Measurements from ENCODE around the gene SLAMF7.
"Not testable (repeated sequence)": the region's sequence is repeated elsewhere in the genome, so short reads cannot be mapped to it uniquely, and the experiment has no call there.

Gene SLAMF7

GRCh38 chr1:160778976-160779375 is 39.9 kb downstream of the SLAMF7 start:
- DNase-seq: no peak

GRCh38 chr1:160779626-160780397 is 40.8 kb downstream of the SLAMF7 start:
- peak; percentile 47 for DNase-seq

GRCh38 chr1:160780398-160780755 is 41.3 kb downstream of the SLAMF7 start:
- no peak for DNase-seq

GRCh38 chr1:160781186-160781766 is 42.2 kb downstream of the SLAMF7 start:
- DNase-seq: no peak

- DNase-seq: peak; percentile 46
Measured at GRCh38 chr1:160781914-160782689, 43.1 kb downstream of the SLAMF7 start.

GRCh38 chr1:160782988-160783765 is 44.1 kb downstream of the SLAMF7 start:
- DNase-seq: not testable (repeated sequence)

- DNase-seq: no peak
Measured at GRCh38 chr1:160789051-160789701, 50.1 kb downstream of the SLAMF7 start.

GRCh38 chr1:160789702-160790611 is 50.9 kb downstream of the SLAMF7 start:
- DNase-seq: no peak

- DNase-seq: no peak
Measured at GRCh38 chr1:160794376-160794775, 55.3 kb downstream of the SLAMF7 start.

- peak; percentile 80 for DNase-seq
Measured at GRCh38 chr1:160795951-160796383, 56.9 kb downstream of the SLAMF7 start, which contains the start of gene LY9. Gene LY9 (plus strand): TSS chr1:160796174. CDS start chr1:160796188, 14 bp downstream.

GRCh38 chr1:160797271-160797709 is 58.2 kb downstream of the SLAMF7 start:
- DNase-seq: no peak

- peak; percentile 73 for DNase-seq
Measured at GRCh38 chr1:160797861-160798273, 58.8 kb downstream of the SLAMF7 start.

GRCh38 chr1:160798439-160798838 is 59.4 kb downstream of the SLAMF7 start:
- no peak for DNase-seq

GRCh38 chr1:160799641-160800040 is 60.6 kb downstream of the SLAMF7 start:
- DNase-seq: no peak

GRCh38 chr1:160800142-160800541 is 61.1 kb downstream of the SLAMF7 start:
- DNase-seq: peak; percentile 53

- no peak for DNase-seq
Measured at GRCh38 chr1:160800645-160801408, 61.8 kb downstream of the SLAMF7 start.

- DNase-seq: no peak
Measured at GRCh38 chr1:160801836-160802580, 63.0 kb downstream of the SLAMF7 start.

Data from activated naive CD4-positive, alpha-beta T cell treated with Interleukin-2 at 50 U/mL for 16 hours (primary cell).